HG03097 (cell line): Measurements from ENCODE around the gene TRIM27.
"Not testable (repeated sequence)": the region's sequence is repeated elsewhere in the genome, so short reads cannot be mapped to it uniquely, and the experiment has no call there.

Experiments used
- ATAC-seq: cut with Tn5 transposase; IDR thresholded peaks from one replicate; pipeline ENCODE4 v1.9.1; 2021; ENCODE audit not compliant: unreplicated experiment, low FRiP score

Gene TRIM27

DNA sequence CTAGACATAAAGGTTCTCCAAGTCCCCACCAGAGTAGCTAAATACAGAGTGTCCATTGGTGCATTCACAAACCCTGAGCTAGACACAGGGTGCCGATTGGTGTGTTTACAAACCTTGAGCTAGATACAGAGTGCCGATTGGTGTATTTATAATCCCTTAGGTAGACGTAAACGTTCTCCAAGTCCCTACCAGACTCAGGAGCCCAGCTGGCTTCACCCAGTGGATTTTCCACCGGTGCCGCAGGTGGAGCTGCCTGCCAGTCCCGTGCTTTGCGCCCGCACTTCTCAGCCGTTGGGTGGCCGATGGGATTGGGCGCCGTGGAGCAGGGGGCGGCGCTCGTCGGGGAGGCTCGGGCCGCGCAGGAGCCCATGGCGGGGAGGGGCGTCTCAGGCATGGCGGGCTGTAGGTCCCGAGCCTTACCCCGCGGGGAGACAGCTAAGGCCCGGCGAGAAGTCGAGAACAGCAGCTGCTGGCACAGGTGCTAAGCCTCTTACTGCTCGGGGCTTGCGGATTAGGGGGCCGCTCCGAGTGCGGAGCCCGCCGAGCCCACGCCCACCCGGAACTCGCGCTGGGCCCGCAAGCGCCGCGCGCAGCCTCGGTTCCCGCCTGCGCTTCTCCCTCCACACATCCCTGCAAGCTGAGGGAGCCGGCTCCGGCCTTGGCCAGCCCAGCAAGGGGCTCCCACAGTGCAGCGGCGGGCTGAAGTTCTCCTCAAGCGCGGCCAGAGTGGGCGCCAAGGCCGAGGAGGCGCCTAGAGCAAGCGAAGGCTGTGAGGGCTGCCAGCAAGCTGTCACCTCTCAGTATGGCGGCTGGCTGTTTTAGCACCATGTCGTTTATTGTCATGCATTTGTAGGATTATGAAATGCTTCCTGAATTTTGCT lies 57.3 kb downstream of the TRIM27 start:
- ATAC-seq: not testable (repeated sequence)

DNA sequence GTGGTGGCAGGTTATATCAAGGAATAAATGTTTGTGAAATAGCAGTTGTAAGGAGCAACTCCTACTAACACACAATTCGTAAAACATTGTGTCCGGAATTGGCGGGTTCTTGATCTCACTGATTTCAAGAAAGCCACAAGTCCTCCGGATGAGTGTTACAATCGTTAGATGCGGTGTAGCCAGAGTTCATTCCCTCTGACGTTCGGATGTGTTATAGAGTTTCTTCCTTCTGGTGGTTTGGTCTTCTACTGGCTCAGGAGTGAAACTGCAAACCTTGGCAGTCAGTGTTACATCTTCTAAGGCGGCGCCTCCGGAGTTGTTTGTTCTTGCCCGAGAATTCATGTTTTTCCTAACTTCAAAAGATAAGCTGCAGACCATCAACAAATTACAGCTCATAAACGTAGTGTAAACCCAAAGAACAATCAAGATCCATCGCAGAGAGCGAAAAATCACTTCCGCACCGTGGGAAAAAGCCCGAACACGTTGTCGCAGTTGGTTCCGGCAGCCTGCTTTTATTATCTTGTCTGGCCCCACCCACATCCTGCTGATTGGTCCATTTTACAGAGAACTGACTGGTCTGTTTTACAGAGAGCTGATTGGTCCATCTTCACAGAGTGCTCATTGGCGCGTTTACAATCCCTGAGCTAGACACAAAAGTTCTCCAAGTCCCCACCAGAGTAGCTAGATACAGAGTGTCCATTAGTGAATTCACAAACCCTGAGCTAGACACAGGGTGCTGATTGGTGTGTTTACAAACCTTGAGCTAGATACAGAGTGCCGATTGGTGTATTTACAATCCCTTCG lies 58.2 kb downstream of the TRIM27 start:
- no peak for ATAC-seq

DNA sequence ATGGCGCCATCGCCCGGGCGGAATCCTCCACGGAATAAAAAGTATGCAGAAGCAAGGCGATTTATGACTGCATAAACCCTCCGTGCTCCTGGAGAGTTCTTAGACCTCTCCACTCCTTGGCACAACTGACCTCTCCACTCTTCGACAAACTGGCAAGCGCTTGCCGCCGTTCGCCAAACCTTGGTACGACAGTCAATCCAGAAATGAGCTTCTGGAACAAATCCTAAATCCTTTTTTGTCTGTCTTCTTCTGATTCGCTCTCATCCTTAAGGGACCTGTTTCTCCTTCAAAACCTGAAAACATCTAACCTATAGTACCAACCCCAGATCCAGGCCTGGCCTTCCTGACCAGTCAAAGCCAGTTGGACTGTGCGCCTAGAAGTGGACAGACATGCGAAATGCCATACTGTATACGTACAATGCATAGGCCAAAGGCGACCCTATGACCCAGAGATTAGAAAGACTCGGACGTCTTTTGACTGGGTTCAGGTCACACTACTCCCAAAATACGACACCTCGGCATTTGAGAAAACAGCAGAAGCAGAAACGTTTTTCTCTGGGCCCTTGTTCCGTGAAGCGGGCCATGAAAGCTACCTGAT lies 59.4 kb downstream of the TRIM27 start:
- ATAC-seq: no peak

DNA sequence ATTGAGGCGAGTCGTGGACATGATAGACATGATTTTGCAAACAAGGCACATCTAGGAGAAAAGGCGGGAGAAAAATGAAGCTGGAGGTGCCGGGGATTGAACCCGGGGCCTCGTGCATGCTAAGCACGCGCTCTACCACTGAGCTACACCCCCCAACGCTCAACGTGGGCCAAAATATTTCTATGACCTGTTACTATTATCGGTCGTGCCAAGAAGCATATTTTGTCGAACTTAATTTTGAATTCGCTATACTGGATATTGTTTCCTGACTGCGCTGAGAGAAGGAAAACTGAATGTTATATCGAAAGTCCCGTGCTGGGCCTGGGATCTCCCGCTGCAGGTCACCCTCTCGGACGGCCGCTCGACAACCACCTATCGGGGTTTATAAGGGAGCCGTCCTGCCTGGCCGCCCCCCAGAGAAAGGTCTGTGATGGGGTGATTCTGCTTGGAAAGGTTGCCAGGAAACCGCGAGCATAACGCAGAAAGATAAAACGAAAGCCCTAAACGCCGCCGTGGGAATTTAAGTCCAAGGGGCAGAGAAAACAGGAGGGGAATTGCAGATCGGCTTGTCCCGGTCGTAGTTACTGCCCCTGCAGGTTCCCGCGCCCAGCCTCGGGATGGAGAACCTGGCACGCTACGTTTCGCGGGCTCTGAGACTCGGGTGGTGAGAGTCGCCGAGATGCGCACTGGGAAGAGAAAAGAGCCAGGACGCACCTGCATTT lies 60.0 kb downstream of the TRIM27 start:
- ATAC-seq: no peak

DNA sequence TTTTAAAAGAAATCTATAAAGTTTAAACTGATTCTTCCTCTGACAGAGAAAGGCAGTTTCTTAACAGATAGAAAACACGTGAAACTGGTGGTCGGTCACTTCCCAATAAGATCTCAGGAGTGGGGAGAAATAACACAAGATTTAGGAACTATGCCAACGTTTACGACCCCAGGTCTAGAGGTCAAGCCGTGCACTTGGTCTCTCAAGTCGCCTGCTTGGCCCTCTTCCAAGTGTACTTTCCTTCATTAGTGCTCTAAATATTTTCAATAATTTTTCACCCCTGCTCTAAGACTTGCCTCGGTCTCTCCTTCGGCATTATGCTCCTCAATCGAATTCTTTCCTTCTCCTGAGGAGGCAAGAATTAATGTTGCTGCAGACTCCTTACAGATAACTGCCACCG lies 61.7 kb downstream of the TRIM27 start:
- no peak for ATAC-seq

DNA sequence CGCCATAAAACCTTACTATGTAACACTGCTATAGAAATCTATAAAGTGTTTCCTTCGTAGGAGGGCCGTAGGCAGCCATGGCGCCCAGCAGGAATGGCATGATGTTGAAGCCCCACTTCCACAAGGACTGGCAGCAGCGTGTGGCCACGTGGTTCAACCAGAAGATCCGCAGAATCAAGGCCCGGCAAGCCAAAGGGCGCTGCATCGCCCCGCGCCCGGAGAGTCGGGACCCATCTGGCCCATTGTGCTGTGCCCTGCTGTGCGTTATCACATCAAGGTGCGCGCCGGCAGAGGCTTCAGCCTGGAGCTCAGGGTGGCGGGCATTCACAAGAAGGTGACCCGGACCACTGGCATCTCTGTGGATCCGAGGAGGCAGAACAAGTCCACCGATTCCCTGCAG lies 62.4 kb downstream of the TRIM27 start:
- ATAC-seq: no peak

DNA sequence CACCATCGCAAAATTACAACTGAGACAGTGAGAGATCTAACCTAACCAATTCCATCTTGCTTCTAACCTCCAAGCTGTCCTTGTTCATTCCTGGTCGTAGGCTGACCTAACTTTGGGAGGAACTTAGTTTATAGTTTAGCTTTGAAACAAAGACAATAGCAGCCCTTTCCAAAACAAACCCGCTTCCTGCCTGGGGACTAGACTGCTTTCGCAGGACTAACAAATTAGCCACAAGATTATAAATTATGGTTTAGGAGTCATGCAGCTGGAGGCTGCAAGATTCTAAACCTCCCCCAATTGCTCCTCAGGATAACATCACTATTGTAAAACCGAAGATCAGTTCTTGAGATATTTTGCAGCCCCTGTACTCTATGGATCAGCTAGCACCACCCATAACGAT lies 63.2 kb downstream of the TRIM27 start:
- ATAC-seq: no peak

DNA sequence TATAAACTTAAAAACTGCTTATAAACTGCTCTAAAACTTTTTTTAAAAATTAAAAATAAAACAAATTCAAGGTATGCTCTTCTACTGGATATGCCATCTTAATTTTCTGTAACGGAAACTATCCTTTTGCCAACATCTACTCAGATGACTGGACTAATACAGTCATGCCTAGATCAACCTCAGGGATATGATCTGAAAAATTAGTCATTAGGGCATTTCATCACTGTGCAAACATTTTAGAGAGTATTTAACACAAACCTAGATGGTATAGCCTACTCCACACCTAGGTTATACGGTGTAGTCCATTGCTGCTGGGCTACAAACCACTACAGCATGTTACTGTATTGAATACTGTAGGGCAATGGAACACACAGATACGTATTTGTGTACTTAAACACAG lies 64.8 kb downstream of the TRIM27 start:
- no peak for ATAC-seq

DNA sequence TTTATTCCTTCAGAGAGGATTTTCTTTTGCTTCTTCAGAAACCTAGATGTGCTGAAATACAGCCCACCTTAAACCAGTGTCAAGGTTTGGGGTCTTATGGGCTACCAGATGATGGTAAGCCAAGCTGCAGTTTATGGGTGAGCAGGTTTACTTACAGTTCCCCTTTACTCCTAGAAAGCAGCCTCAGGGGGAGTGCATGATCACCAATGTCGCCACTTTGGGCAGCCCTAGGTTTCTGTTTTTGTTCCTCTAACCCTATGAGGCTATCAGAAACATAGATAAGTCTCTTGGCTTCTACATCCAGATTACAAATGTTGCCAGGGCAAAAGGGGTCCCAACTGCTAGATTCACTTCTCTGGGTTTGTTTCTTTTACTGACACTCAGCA lies 67.2 kb downstream of the TRIM27 start:
- ATAC-seq: no peak

DNA sequence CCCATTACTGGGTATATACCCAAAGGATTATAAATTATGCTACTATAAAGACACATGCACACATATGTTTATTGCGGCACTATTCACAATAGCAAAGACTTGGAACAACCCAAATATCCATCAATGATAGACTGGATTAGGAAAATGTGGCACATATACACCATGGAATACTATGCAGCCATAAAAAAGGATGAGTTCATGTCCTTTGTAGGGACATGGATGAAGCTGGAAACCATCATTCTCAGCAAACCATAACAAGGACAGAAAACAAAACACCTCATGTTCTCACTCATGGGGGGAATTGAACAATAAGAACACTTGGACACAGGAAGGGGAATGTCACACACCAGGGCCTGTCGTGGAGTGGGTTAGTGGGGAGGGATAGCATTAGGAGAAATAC lies 69.4 kb downstream of the TRIM27 start:
- not testable (repeated sequence) for ATAC-seq
